Effector CD4-positive, alpha-beta T cell (primary cell): Measurements from ENCODE around the gene IL23A.
"Not testable (repeated sequence)": the region's sequence is repeated elsewhere in the genome, so short reads cannot be mapped to it uniquely, and the experiment has no call there.

Experiments used
- DNase-seq: peaks from one replicate; pipeline ENCODE4 v3.0.0-alpha.2; 2020
- total RNA-seq: gene quantifications from one replicate; lab custom pipeline; 2026; lab: John Stamatoyannopoulos, UW

Gene IL23A
- total RNA-seq = 91.6 reads per million, percentile 81 among the genes with 10 or more reads in this experiment

GRCh38 chr12:56338308-56339157, at the start of gene IL23A:
Gene IL23A (plus strand): TSS chr12:56338884. CDS start chr12:56339045, 161 bp downstream.
- DNase-seq = peak; percentile 84

GRCh38 chr12:56293795-56294194, 44.9 kb upstream of the IL23A start:
- no peak for DNase-seq

GRCh38 chr12:56296295-56296694, 42.4 kb upstream of the IL23A start:
- no peak for DNase-seq

- DNase-seq = no peak
Measured at GRCh38 chr12:56297400-56297799, 41.3 kb upstream of the IL23A start.

GRCh38 chr12:56298828-56299227, 39.9 kb upstream of the IL23A start:
- no peak for DNase-seq

GRCh38 chr12:56299308-56299852, 39.3 kb upstream of the IL23A start:
- no peak for DNase-seq

GRCh38 chr12:56299853-56300643, 38.6 kb upstream of the IL23A start, which contains the start of gene CS:
Gene CS (minus strand): TSS chr12:56300330. CDS start chr12:56300201, 129 bp downstream.
- peak; percentile 99 for DNase-seq

- DNase-seq = no peak
Measured at GRCh38 chr12:56300644-56301464, 37.8 kb upstream of the IL23A start.

- DNase-seq = no peak
Measured at GRCh38 chr12:56304276-56304675, 34.4 kb upstream of the IL23A start.

- no peak for DNase-seq
Measured at GRCh38 chr12:56304872-56305590, 33.7 kb upstream of the IL23A start.

- DNase-seq = no peak
Measured at GRCh38 chr12:56307221-56307965, 31.3 kb upstream of the IL23A start.

GRCh38 chr12:56308714-56309113, 30.0 kb upstream of the IL23A start:
- DNase-seq = no peak

GRCh38 chr12:56311003-56311402, 27.7 kb upstream of the IL23A start:
- DNase-seq = no peak

GRCh38 chr12:56315249-56315621, 23.4 kb upstream of the IL23A start:
- no peak for DNase-seq

GRCh38 chr12:56315622-56316473, 22.8 kb upstream of the IL23A start, which contains the start of gene CNPY2:
Gene CNPY2 (minus strand): TSS chr12:56315988. CDS start chr12:56315217, 771 bp downstream.
- peak; percentile 94 for DNase-seq

GRCh38 chr12:56317675-56318074, 21.0 kb upstream of the IL23A start:
- DNase-seq = no peak

- DNase-seq = no peak
Measured at GRCh38 chr12:56321027-56321426, 17.7 kb upstream of the IL23A start.

GRCh38 chr12:56321610-56322009, 17.1 kb upstream of the IL23A start:
- DNase-seq = not testable (repeated sequence)

- DNase-seq = no peak
Measured at GRCh38 chr12:56324206-56324605, 14.5 kb upstream of the IL23A start.

GRCh38 chr12:56326126-56326525, 12.6 kb upstream of the IL23A start:
- DNase-seq = no peak
